ENCODE measurements around the gene SRPX2.

SRPX2 gene, protein sequence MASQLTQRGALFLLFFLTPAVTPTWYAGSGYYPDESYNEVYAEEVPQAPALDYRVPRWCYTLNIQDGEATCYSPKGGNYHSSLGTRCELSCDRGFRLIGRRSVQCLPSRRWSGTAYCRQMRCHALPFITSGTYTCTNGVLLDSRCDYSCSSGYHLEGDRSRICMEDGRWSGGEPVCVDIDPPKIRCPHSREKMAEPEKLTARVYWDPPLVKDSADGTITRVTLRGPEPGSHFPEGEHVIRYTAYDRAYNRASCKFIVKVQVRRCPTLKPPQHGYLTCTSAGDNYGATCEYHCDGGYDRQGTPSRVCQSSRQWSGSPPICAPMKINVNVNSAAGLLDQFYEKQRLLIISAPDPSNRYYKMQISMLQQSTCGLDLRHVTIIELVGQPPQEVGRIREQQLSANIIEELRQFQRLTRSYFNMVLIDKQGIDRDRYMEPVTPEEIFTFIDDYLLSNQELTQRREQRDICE

DNA sequence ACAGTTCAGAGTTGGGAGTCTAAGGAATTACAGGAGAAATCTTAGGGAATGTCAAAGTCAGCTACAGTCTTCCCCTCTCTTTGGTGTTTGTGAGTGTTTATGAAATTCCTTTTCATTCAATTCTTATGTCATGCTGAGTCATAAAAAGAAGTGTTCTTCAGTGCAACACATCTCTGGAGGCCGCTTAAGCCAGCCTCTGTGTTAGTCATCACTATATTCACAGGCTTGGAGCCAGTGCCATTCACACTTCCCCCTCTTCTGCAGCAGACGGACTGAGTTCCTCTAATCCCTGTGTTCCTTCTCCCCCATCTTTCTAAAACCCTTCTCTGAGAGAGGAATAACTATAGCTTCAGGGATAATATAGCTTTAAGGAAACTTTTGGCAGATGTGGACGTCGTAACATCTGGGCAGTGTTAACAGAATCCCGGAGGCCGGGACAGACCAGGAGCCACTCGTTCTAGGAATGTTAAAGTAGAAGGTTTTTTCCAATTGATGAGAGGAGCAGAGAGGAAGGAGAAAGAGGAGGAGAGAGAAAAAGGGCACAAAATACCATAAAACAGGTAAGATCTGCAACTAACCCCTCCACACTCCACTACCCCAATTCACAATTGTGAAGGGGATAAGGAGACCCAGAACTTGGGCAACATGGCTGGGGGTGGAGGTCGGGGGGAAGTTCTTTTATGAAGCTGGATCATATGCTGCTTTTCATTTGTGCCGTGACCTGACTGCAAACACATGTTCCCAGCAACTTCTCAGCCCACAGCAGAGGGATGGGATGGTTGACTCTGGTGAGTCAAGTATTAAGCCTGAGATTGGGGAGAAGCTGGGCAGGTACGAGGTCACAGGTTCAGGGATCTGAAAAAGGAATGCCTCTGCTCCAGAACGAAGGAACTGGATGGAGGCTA, at the start of gene SRPX2:
Gene SRPX2, plus strand, starts transcription at position 244 of the 905 bp plus-strand sequence. CDS start 2,124 bp downstream, outside the sequence.
- DNase-seq (ENCODE audit: low read depth, low spot score): peak; percentile 52

DNA sequence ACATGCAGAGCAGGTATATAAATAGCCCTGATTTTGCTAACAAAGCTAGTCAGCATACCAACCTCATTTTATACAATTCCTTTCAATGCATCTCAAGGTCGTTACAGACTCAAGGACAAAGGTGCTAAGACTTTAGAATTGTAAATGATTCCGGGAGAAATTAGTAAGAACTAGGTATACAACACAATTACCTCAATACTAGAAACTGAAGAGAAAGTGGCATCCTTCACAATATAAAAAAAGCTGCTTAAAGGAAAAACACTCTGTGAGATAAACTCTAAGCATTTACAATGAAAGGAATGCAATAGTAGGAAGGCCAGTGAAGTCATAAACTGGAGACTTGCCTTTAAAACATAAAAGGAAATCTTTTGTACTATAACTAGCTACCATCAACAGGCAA, 47.4 kb upstream of the SRPX2 start:
- no peak for DNase-seq (ENCODE audit: low read depth, low spot score)

DNA sequence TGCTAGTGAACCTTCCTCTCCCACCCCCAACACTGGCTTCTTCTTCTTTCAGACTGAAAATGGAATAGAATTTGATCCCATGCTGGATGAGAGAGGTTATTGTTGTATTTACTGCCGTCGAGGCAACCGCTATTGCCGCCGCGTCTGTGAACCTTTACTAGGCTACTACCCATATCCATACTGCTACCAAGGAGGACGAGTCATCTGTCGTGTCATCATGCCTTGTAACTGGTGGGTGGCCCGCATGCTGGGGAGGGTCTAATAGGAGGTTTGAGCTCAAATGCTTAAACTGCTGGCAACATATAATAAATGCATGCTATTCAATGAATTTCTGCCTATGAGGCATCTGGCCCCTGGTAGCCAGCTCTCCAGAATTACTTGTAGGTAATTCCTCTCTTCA, 44.5 kb upstream of the SRPX2 start:
- no peak for DNase-seq (ENCODE audit: low read depth, low spot score)

DNA sequence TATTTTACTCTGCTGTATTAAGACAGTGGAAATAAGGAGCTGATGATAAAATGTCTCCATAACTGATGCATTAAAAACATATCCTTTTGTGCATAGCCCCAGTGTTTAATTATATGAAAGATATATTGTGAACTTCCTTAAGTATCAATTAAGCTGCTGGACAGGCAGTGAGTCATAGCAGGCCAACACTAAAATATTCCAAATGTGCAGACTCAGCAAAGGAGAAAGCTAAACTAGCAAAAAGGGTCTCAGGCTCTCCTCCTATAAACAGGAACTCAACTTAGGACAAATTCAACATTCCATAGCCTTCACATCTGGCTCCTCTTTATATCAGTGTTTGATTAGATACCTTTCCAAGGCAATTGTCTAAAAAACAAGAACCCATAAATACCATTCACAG, 43.7 kb upstream of the SRPX2 start:
- DNase-seq (ENCODE audit: low read depth, low spot score): no peak

DNA sequence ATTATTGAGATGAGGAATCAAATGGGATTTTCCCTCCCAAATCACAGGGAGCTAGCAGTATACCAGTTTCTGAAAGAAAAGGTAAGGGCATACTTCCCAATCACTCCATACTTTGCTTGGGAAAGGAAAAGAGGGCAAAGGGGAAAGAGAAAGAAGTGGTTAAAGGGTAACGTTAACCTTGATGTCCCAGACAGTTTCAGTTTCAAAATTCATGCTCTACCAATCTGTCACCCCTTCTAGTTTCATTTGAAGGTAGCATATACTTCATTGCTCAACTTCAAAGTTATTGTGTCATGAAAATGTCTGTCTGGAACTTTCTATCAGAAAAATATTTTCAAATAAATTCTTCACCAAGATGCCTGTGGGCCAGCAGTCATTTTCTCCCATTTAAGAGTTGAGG, 43.2 kb upstream of the SRPX2 start:
- DNase-seq (ENCODE audit: low read depth, low spot score): no peak

DNA sequence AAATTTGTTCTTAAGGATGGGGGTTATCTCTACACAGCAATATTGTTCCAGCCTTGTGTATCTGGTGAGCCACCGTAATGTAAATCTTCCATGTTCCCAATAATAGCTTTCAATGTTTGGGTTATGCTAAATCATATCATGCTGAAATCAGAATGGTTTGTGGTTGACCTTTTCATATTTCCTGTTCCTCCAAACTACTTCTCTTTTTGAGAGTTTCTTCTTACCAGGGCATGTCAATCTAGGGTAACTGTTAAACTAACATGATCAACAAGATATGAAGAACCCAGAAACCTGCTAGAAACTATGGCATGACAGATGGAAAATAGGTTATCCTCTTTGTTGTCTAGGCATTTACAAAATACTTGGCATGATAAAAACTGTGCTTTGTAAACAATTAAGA, 37.2 kb upstream of the SRPX2 start:
- no peak for DNase-seq (ENCODE audit: low read depth, low spot score)

DNA sequence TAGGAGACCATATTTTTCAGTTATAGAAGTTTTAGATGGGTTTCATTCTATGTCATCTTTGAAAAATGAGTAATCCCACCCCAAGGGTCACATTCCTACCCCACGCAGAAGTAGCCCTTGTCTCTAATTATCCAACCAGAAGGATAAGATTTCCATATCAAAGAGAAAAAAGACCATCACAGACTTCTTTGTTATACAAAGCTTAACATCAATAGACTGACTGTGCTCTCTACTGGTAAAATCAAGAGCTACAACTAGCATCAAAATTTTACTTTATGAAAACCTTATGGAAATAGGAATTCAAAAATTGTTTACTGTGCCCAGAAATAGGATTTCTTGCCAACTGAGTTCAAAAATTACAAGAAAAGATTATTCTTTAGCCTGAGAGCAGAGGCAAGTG, 34.4 kb upstream of the SRPX2 start:
- no peak for DNase-seq (ENCODE audit: low read depth, low spot score)

DNA sequence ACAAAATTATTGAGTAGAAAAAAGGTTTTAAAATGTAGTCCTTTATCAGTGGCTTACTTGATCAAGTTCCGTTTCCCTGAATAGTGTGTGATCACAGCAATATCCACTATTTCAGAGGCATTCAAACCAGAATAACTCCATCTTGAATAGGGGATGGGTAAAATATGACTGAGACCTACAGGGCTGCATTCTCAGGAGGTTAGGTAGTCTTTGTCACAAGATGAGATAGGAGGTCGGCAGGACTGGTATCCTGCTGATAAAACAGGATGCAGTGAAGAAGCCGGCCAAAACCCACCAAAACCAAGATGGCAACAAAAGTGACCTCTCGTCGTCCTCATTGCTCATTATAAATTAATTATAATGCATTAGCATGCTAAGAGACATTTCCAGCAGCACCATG, 32.0 kb upstream of the SRPX2 start:
- no peak for DNase-seq (ENCODE audit: low read depth, low spot score)

DNA sequence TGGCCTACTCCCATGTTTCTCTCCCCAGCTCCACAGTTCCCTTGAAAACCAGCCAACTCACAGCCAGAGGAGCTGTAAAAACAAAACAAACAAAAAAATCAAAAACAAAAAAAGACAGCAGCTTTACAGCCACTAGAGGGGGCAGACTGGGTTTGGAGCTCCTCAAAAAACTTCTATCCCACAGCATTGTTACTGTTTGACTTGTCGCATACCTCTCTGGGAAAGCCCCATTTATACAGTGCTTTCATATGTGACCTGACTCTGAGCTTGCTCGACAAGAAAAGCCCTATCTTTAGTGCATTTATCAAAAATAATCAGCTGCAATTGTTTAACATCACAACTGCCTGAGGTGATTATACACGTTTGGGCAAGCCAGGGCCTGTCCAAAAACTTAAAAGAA, 29.0 kb upstream of the SRPX2 start:
- DNase-seq (ENCODE audit: low read depth, low spot score): peak; percentile 52

DNA sequence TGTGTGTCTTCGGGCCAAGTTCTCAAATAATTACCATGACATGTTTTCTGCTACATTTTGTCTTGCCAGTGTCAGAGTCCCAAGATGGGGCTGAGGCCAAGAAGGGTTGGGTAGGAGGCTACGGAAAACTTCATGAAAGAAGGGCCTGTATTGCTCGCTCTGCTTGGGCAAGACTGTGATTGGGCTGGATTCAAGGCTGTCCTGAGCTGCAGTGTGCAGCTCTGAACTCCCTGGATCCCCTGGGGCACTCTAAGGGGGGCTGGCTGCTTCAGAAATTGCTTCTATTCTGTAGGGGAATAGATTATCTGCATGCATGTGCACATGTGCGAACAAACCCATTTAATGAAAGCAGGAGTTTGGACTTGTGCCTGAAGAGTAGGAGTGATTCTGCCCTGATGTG, 21.0 kb upstream of the SRPX2 start:
- no peak for DNase-seq (ENCODE audit: low read depth, low spot score)

DNA sequence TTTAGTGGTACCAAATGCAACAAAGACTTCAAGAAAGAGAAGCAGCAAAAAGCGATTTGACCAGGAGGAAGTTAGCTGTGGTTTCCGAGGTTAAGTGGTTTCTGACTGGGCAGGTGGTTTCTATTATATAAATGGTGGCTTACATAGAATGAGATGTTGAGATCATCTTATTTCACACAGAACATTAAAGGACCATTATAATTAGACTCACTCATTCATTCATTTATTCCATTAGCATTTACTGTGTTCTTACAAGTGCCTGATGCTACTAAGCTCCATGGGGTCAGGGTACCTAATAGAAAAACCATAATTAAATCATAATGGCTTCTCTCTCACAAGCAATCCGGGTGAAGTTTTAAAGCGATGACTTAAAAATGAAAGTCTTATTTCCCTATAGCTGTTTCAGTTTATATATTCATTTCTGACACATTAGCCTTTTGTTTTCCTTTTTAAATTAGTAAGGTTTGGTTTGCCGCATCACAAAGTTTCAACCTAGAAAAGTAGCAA, 18.0 kb upstream of the SRPX2 start:
- no peak for DNase-seq (ENCODE audit: low read depth, low spot score)

DNA sequence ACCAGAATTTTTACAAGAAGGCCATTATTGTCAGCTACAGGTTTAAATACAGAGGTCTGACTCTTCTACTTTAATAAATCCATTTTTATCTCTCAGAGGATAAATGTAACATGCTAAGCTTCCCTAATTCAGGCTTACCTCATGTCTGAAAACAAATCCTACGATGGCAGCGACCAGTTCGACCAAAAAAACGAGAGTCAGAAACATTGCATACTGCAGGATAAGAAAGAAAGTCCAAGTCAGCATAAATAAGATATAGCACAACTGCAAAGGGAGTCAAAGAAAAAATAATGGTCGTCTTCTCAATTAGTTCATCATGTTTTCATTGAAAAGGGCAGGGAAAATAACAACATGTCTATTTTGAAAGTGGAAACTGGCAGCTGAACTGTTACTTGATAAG, 9.0 kb upstream of the SRPX2 start:
- DNase-seq (ENCODE audit: low read depth, low spot score): no peak

DNA sequence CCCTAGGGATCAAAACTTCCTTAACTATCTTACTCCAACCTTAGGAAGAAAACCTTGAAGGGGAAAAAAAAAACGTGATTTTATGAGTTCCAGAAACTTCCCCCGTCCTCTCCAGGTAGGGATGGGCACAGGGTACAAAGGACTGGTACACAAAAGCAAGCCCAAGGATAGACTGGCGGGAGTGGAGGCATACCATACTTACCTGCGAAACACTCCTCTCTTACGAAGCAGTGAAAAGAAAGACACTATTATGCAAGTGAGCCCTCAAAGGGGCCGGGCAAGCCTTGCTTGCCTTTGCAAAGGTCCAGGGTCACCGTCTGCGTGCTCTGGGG, 8.0 kb upstream of the SRPX2 start:
- DNase-seq (ENCODE audit: low read depth, low spot score): no peak

DNA sequence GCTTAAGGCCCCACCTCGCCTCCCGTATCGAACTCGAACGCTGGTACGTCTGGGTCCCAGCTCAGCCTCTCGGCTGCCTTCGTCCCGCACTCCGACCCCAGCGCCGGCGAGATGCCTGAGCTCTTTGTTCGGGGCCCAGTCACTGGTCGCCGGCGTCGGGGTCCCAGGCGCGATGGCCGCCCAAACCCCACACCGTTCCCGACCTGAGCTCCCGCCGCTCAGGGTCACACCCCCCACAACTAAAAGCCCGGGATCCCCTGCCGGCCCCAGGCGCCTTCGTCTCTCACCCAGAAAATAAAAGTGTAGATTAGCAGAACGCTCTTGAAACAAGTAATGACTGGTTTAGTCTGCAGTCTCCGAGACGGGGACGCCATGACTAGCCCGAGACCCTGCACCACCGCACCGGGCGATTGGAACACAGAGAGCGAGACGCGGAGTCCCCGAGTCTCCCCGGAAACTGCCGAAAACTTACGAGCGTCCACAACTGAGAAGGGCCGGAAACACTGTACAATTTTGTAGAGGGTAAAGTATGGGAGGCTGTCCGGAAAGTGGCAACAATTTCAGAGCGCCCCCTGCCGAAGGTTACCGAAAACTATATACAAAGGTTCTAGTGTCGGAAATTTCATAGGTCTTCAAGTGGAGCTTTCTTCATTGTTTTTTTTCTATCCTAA, 7.5 kb upstream of the SRPX2 start, which contains the start of gene TSPAN6:
Gene TSPAN6, minus strand, starts transcription at position 486 of the 671 bp plus-strand sequence. Its CDS starts 112 bp downstream, at position 374.
- peak; percentile 64 for DNase-seq (ENCODE audit: low read depth, low spot score)

DNA sequence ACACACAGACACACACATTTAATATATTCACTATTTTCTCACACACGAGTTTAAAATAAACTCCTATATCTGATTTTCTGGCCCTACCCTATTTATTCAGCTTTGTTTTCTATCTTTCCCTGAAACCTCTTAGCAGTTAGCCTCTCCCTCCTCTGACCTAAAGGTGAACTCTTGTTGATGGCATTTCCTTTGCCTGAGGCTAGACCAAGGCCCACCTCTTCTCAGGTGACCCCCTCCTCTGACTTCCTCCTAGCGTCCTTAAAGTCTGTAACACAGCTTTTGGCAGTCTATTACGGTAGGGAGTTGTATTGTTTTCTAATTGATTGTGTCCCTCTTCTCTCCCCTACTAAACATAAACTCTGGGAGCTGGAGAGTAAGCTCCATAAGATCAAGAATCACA, 1.7 kb upstream of the SRPX2 start:
- DNase-seq (ENCODE audit: low read depth, low spot score): no peak

DNA sequence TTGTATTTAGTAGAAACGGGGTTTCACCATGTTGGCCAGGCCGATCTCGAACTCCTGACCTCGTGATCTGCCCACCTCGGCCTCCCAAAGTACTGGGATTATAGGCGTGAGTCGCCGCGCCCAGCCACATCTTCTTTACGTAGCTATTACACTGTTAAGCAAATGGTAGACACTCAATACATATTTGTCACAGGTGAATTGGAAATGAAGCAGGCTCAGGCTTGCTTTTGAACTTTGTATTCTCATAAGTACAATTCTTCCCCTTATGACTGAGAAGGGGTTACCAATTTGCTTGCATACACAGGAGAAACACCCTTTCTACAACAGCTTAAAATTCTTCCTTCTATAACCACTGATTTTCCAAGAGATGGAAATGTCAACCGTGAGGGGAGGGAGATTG, 787 bp upstream of the SRPX2 start:
- no peak for DNase-seq (ENCODE audit: low read depth, low spot score)

DNA sequence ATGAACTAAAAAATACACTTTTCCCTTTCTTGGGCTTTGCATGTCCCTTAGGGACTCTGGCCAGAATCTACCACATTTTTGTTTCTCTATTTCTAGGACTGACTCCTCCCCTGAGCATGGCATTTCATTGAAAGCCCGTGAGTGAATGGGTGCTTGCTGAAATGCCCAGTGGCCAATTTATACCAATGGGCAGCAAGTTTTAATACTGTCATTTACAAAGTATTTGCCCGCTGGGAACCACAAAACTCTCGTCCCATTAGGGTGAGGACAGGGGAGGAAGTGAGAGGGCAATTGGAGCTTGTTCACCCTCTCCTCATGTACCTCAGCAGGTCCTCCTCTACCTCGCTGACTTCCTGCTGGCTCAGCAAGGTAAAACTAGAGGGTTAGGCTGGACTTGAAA, 1.1 kb downstream of the SRPX2 start:
- DNase-seq (ENCODE audit: low read depth, low spot score): no peak

DNA sequence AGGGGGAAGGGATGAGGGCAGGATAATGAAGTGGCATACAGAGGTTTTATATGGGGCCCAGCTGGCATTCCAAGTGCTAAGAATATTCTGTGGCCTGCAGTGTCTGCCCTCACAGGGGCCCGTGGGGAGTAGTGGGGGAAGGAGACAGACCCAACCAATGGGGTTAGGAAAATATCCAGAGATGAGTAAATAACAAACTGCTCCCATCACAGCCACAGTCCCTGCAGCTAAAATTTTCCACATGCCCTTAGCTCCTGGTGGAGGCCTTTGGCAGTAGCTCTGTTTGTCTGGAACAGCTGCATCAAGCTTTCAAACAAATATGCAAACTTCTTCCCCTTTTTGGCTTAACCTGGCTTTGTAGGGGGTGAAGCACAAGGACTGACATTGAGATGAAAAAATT, 3.1 kb downstream of the SRPX2 start:
- peak; percentile 57 for DNase-seq (ENCODE audit: low read depth, low spot score)

DNA sequence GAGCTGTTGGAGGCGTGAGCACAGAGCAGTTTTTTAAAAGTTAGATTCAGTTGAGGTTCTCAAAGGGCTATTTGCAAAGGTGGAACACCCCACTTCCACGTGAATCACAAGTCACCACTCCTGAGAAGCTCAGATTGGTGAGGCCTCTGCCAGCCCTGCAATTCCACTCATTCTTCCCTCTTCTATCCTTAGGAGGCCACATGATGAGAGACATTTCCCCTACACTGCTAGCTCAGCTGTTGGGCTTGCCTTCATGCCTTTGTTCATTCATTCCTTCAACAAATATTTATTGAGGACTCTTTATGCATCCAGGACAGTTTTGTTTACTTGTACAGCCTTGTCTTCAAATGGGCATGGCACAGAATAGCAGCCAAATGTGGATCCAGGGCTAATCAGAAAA, 3.7 kb downstream of the SRPX2 start:
- no peak for DNase-seq (ENCODE audit: low read depth, low spot score)

DNA sequence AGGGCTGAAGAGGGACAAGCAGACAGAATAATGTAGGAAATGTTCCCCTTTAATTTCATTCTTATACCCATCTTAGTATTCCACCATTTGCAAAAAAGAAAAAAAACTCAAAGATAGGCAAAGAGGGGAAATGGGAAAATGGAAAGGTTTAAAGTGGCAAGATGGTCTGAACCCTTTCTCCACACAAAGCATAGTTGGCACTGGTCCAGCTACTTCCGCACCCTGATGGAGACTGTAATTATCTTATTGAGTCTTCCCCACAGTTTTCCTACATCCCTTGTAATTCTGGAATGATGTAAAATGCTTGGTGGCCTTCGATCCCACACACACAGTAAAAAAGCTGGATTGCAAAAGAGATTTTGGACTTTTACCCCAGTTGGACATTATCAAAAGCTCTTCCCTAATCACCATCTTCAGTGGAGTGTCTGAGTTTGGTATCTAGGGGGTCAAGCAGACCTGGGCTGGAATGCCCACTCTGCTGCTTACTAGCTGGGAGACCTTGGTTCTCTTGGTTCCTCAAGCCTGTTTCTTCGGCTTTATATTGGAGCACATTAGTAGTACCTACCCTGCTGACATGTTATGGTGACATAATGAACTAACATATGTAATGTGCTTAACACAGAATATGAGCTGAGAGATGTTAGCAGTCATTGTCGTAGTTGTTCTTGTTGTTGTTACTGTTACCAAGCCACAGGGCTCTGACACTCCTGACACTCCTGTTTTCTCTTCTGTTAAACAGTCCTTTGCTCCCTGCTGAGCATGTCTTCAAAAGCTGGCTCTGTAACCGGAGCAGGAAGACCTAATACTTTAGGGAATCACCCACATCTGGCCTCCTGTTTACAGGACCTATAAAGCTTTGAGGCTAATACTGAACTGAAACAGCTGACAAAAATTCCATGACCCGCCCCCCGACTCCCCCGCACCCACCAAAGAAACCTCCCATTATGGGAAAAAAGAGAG, 4.7 kb downstream of the SRPX2 start:
- DNase-seq (ENCODE audit: low read depth, low spot score): peak; percentile 85
